Measurements from ENCODE around the gene VTCN1. TPM values are rescaled to one million over a fixed set of nuclear protein-coding genes. Genes with fewer than 3 reads are reported as not detected.

VTCN1 gene
- total and polyA plus RNA-seq, 2 of the 13 experiments (the other 11 are each of a cell fraction or from before 2014, with no cell fraction given), result not detected

- no peak for FAIRE-seq
- no peak for ATAC-seq
- Histone ChIP-seq H3K27ac (ENCODE audit: extremely low read length, insufficient read depth, low read length) (no peak overlapping the region), H3K27me3 (ENCODE audit: control insufficient read depth in 1 of 2, insufficient read depth in 2 of 2, low read length in 2 of 2) (peaks cover 0 to 9% of the 10 kb centered on the region in 2 experiments; a peak in 1 of 5 replicates), H3K4me3 (replicated peaks in 1 of 3; ENCODE audit: insufficient read depth in 1 of 3, low read depth in 2 of 3, low read length in 3 of 3) (no peak overlapping the region), H3K4me1 (ENCODE audit: insufficient read depth, low read length) (no peaks in the 10 kb centered on the region), H3K9ac (ENCODE audit: insufficient read depth, low read depth, low read length) (no peak overlapping the region), H3K9me3 (ENCODE audit: low read length) (no peaks in the 10 kb centered on the region), H3K36me3 (replicated peaks in 1 of 2; ENCODE audit: control insufficient read depth in 1 of 2, insufficient read depth in 2 of 2, low read length in 2 of 2) (no peaks in the 10 kb centered on the region), H3K79me2 (ENCODE audit: insufficient read depth, low read length) (no peaks in the 10 kb centered on the region), H3K4me2 (ENCODE audit: low read depth, low read length) (no peak overlapping the region), H2AFZ (ENCODE audit: low read length) (no peak overlapping the region), H4K20me1 (ENCODE audit: insufficient read depth, low read length) (no peaks in the 10 kb centered on the region)
- TF ChIP-seq SP5 (CRISPR knock-in tag; IDR thresholded peaks at IDR 0.05; ENCODE audit: borderline replicate concordance, low read depth) (no peak), PRDM10 (CRISPR knock-in tag; IDR thresholded peaks at IDR 0.05; ENCODE audit: low read depth) (no peak), PAX8 (CRISPR knock-in tag; IDR thresholded peaks at IDR 0.05; ENCODE audit: borderline replicate concordance) (no peak), MAFK (conservative IDR thresholded peaks at IDR 0.05 in 1 of 2, IDR thresholded peaks at IDR 0.05 in 1 of 2; ENCODE audit: low read length in 2 of 2) (no peak), NR2F2 (IDR thresholded peaks at IDR 0.05; ENCODE audit: borderline replicate concordance, low read depth) (no peak), FOXP4 (CRISPR knock-in tag; IDR thresholded peaks at IDR 0.05) (no peak), PLRG1 (conservative IDR thresholded peaks at IDR 0.05) (no peak), ZNF563 (CRISPR knock-in tag; IDR thresholded peaks at IDR 0.05) (no peak), TBP (CRISPR knock-in tag; IDR thresholded peaks at IDR 0.05) (no peak), ZC3H13 (CRISPR knock-in tag; IDR thresholded peaks at IDR 0.05) (no peak), KDM5A (IDR thresholded peaks at IDR 0.05; ENCODE audit: borderline replicate concordance, low read length) (no peak), NBN (conservative IDR thresholded peaks at IDR 0.05) (no peak), ZFX (CRISPR knock-in tag; IDR thresholded peaks at IDR 0.05; ENCODE audit: low read depth) (no peak), GFI1 (CRISPR knock-in tag; IDR thresholded peaks at IDR 0.05; ENCODE audit: borderline replicate concordance) (no peak), KAT8 (CRISPR knock-in tag; IDR thresholded peaks at IDR 0.05) (no peak), PRDM15 (CRISPR knock-in tag; IDR thresholded peaks at IDR 0.05) (no peak)
- BruUV-seq (replicated peaks), result no TSS peak
- WGBS (ENCODE audit: low lambda C conversion rate), result 30% methylated on average over 2 of the region's 2 CpGs
- DNase-seq (ENCODE audit: low spot score), result no peak
- ChIA-PET POLR2A (no interaction called here), CTCF (ENCODE audit: low intra/inter-chr PET ratio, low total read pairs) (no interaction called here)
- intact Hi-C loops (cut with micrococcal nuclease; ENCODE audit: unreplicated experiment), result no loop called here
- in situ Hi-C loops (cut with HindIII; ENCODE audit: extremely low pct_ligation_motif_present, low pct_unique_long_range_greater_than_20kb), result no loop called here
These were observed 5.4 kb downstream of the VTCN1 start for GRCh38 chr1:117205368-117205767.

Measured in HepG2 (cell line).